Measurements from ENCODE around the gene INSM2. TPM values are rescaled to one million over a fixed set of nuclear protein-coding genes. Genes with fewer than 3 reads are reported as not detected.

INSM2 gene
- total and polyA plus RNA-seq, 2 donors = 0.11 TPM; not detected in 1

DNA sequence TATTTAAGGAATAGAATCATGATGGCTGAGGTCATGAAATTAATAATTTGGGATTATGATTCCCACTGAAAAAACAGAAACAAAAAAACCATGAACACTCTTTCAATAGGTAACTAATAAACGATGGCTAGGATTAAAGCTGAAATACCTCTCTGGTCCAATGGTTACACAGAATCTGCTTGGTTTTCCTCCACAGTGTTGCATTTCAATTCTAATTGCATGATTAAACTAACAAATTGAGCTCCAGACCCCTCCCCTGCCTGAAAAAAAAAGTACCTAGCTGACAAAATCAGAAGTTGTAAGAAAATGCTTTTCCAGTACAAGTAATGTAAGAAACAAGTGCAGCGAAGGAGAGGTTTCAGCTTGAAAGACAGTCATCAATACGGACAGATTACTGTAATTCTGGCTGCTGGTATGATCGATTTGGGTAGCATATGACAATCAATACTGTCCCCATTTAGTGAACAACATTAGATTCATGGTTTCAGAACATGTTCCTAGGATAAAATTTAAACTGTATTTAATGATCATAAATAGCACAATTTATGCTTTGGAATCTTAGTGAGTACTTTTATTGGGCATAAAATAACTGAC lies 32.0 kb downstream of the INSM2 start:
- DNase-seq (ENCODE audit: extremely low spot score) = no peak
- no peaks in the 10 kb centered on the region for H3K4me1 ChIP-seq (ENCODE audit: insufficient read depth)
- 96% methylated on average over 4 of the region's 4 CpGs for WGBS
- no peaks in the 10 kb centered on the region for H3K36me3 ChIP-seq (ENCODE audit: insufficient read depth)
- no peak overlapping the region for H3K4me3 ChIP-seq (ENCODE audit: low read depth, low read length)
- no peak overlapping the region for H3K27ac ChIP-seq (ENCODE audit: low read depth)

DNA sequence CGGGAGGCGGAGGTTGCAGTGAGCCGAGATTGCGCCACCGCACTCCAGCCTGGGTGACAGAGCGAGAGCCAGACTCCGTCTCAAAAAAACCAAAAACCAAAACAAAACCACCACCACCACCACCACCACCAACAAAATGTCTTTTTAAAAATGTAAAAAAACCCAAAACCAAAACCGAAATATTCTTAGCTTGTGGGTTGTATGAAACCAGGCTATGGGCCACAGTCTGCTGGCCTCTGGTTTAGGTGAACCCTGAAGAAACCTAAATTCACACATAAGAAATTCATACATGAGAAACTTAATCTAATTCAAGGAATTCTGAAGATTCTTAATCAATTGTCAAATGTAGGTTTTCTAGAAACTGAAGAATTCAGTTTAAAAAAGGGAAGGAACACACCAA lies 37.6 kb downstream of the INSM2 start:
- no peak overlapping the region for H3K4me3 ChIP-seq (ENCODE audit: low read depth, low read length)
- no peaks in the 10 kb centered on the region for H3K36me3 ChIP-seq (ENCODE audit: insufficient read depth)
- no peak for DNase-seq (ENCODE audit: extremely low spot score)
- H3K4me1 ChIP-seq (ENCODE audit: insufficient read depth) = no peaks in the 10 kb centered on the region
- 98% methylated on average over 8 of the region's 8 CpGs for WGBS
- H3K27ac ChIP-seq (ENCODE audit: low read depth) = no peak overlapping the region

DNA sequence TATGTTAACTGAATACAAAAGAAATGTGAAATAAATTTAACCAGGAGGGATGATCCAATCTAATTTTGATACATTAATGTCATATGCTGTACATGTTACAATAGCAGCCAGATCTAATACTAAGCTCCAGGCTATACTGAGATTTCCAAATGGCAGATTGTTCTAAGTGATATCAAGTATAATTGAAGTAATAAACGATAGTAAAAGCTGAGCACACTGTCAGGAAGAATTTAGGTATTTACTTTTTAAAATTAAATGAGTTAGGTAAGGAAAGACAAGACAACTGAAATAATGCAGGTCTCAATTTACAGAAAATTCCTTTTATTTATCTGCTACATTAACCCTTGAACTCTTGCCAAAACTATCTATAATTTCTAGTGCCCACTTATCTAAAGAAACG lies 39.9 kb downstream of the INSM2 start:
- no peaks in the 10 kb centered on the region for H3K4me1 ChIP-seq (ENCODE audit: insufficient read depth)
- H3K4me3 ChIP-seq (ENCODE audit: low read depth, low read length) = no peak overlapping the region
- no peak overlapping the region for H3K27ac ChIP-seq (ENCODE audit: low read depth)
- 62% methylated on average over 2 of the region's 2 CpGs for WGBS
- H3K36me3 ChIP-seq (ENCODE audit: insufficient read depth) = no peaks in the 10 kb centered on the region
- peak; percentile 26 for DNase-seq (ENCODE audit: extremely low spot score)

DNA sequence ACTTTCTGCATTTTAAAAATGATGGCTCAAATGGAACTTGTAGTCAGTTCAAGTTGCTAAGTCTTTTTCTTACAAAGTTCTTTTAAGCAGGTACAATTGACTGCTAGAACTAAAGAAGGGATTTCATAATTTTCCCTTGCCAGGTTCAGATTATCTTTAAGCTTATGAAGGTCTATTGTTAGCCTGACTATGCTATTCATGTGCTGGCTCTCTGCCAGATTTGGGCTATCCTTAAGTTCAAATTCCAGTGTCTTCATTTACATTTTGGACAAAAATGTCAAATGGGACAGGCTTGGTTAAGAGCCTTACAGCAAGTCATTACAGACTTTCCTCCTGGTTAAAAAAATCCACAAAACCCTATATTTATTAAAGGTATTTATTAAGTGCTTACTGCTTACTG lies 42.3 kb downstream of the INSM2 start:
- Histone ChIP-seq H3K27ac (ENCODE audit: low read depth) (no peak overlapping the region), H3K4me1 (ENCODE audit: insufficient read depth) (no peaks in the 10 kb centered on the region), H3K4me3 (ENCODE audit: low read depth, low read length) (no peak overlapping the region), H3K36me3 (ENCODE audit: insufficient read depth) (no peaks in the 10 kb centered on the region)
- no peak for DNase-seq (ENCODE audit: extremely low spot score)

DNA sequence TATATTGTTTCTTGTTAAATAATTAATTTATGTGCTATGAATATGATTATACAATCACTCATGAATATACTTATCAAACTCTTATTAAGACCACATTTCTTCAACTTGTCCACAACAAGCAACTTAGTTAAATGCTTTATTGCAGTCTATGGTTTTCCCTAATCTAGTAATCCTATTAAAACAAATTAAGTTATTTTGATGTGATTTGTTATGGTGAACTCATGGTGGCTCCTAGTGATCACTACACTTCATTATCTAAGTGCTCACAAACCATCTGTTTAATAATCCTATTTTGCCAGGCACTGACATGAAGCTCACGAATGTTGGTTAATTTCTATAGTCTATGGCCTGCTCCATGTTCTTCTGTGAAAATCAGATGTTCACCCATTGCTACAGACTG lies 42.9 kb downstream of the INSM2 start:
- H3K4me1 ChIP-seq (ENCODE audit: insufficient read depth) = no peaks in the 10 kb centered on the region
- 91% methylated on average over 1 of the region's 1 CpG for WGBS
- no peak overlapping the region for H3K27ac ChIP-seq (ENCODE audit: low read depth)
- no peak for DNase-seq (ENCODE audit: extremely low spot score)
- H3K4me3 ChIP-seq (ENCODE audit: low read depth, low read length) = no peak overlapping the region
- H3K36me3 ChIP-seq (ENCODE audit: insufficient read depth) = no peaks in the 10 kb centered on the region

DNA sequence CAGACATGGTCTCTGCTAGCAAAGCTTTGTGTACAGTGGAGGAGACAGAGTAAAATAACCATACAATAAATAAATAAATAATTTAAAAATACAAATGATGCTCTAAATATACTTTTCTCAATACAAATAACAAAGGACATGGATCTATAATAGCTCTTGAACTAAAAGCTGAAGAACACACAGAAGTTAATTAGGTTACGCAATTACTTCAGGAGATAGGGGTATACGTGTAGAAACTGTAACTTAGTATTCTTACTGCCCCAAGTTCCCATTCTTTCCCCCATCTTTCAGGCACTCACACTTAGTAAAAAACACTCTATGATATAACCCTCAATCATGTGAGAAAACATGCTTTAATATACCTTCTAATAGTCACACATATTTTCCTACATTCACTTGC lies 44.2 kb downstream of the INSM2 start:
- no peak for DNase-seq (ENCODE audit: extremely low spot score)
- 93% methylated on average over 2 of the region's 2 CpGs for WGBS
- no peak overlapping the region for H3K27ac ChIP-seq (ENCODE audit: low read depth)

DNA sequence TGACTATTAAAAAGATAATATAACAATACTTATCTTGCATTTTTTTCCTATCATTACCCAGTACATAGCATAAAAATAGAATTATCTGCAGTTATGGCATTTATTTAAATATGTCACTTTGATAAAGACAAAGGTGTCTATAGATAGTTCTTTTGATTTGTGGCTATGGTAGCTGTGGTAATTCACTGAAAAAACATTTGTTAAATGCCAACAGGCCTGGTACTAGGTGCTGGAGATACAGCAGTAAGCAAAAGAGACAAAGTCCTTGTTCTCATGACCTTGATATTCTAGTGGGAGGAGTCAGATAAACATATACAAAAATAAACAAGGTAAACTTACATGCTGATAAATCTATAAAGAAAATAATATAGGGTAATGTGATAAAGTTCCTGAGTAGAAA lies 44.7 kb downstream of the INSM2 start:
- no peak overlapping the region for H3K4me3 ChIP-seq (ENCODE audit: low read depth, low read length)
- H3K36me3 ChIP-seq (ENCODE audit: insufficient read depth) = no peaks in the 10 kb centered on the region
- H3K27ac ChIP-seq (ENCODE audit: low read depth) = no peak overlapping the region
- no peak for DNase-seq (ENCODE audit: extremely low spot score)
- no peaks in the 10 kb centered on the region for H3K4me1 ChIP-seq (ENCODE audit: insufficient read depth)

More for the DNA sequence above, 44.2 kb downstream of the INSM2 start:
- no peak overlapping the region for H3K4me3 ChIP-seq (ENCODE audit: low read depth, low read length)
- H3K36me3 ChIP-seq (ENCODE audit: insufficient read depth) = no peaks in the 10 kb centered on the region
- no peaks in the 10 kb centered on the region for H3K4me1 ChIP-seq (ENCODE audit: insufficient read depth)

Other genes with a start within 250 kb of the INSM2 start
- 124 TPM for gene PSMA6, start 241.8 kb upstream of the INSM2 start, total RNA-seq
- gene PSMA6, start 241.8 kb upstream of the INSM2 start, polyA plus RNA-seq = 138 TPM
- gene NFKBIA, start 129.4 kb upstream of the INSM2 start, total RNA-seq = 105 TPM
- gene NFKBIA, start 129.4 kb upstream of the INSM2 start, polyA plus RNA-seq = 202 TPM